ENCODE results near the gene ZC3H10. TPM values are rescaled to one million over a fixed set of nuclear protein-coding genes. Genes with fewer than 3 reads are reported as not detected.

Gene ZC3H10
- total and polyA plus RNA-seq, 2 of the 13 experiments (the other 11 are each of a cell fraction or from before 2014, with no cell fraction given), result 0.70 to 2.3 TPM

GRCh38 chr12:56079723-56080555 lies 38.1 kb upstream of the ZC3H10 start, which contains the start of gene ERBB3 (continued):
- TF ChIP-seq USF2 (IDR thresholded peaks at IDR 0.05; ENCODE audit: low read depth, low read length), result no peak
- TF ChIP-seq USF2 (CRISPR knock-in tag; IDR thresholded peaks at IDR 0.05; ENCODE audit: borderline replicate concordance), result no peak
- TF ChIP-seq EED (CRISPR knock-in tag; IDR thresholded peaks at IDR 0.05), result peak; percentile 43
- no peak; the same call in 1 of the 2 replicates for TF ChIP-seq ARNT2 (CRISPR knock-in tag; IDR thresholded peaks at IDR 0.05; ENCODE audit: low read depth)
- no peak for TF ChIP-seq MED8 (CRISPR knock-in tag; IDR thresholded peaks at IDR 0.05; ENCODE audit: insufficient replicate concordance)

GRCh38 chr12:56080556-56081138 lies 37.4 kb upstream of the ZC3H10 start:
- WGBS (ENCODE audit: low lambda C conversion rate), result no CpG with 5 or more reads among the region's 20 CpGs
- 0 out of 2 replicates have a peak, but pooled peaks cover 3% of the 10 kb centered on the region for H4K20me1 ChIP-seq (ENCODE audit: insufficient read depth, low read length)
- peak; percentile 97 for FAIRE-seq
- peak overlapping the region; percentile 99 for H3K27ac ChIP-seq (ENCODE audit: extremely low read length, insufficient read depth, low read length)
- no peak overlapping the region for H2AFZ ChIP-seq (ENCODE audit: low read length)
- peak overlapping the region; percentile 98 for H3K4me2 ChIP-seq (ENCODE audit: low read depth, low read length)
- H3K4me3 ChIP-seq (replicated peaks in 1 of 3; ENCODE audit: insufficient read depth in 1 of 3, low read depth in 2 of 3, low read length in 3 of 3), result peak overlapping the region; percentile 89 to 96 (median 91)
- H3K9me3 ChIP-seq (ENCODE audit: low read length), result no peaks in the 10 kb centered on the region
- ATAC-seq, result peak; percentile 66
- H3K27me3 ChIP-seq (ENCODE audit: control insufficient read depth in 1 of 2, insufficient read depth in 2 of 2, low read length in 2 of 2), result no peaks in the 10 kb centered on the region; a peak in 1 of 5 replicates
- DNase-seq (ENCODE audit: low spot score), result peak; percentile 96
- BruUV-seq (replicated peaks), result TSS peak; percentile 60
- ChIA-PET POLR2A (interaction anchor here (0.8 to 10.2 kb wide), 30 partner anchors 8 to 1665 kb away, joined by 3 to 279 read pairs (median 7); partner anchors contain the start of genes ANKRD52, COQ10A, DNAJC14 and ESYT1), CTCF (ENCODE audit: low intra/inter-chr PET ratio, low total read pairs) (no interaction called here)
- peaks cover 11 to 23% of the 10 kb centered on the region in 2 experiments for H3K36me3 ChIP-seq (replicated peaks in 1 of 2; ENCODE audit: control insufficient read depth in 1 of 2, insufficient read depth in 2 of 2, low read length in 2 of 2)
- peak overlapping the region; percentile 96 for H3K9ac ChIP-seq (ENCODE audit: insufficient read depth, low read depth, low read length)
- H3K4me1 ChIP-seq (ENCODE audit: insufficient read depth, low read length), result peaks cover 54% of the 10 kb centered on the region
- intact Hi-C loops (cut with micrococcal nuclease; ENCODE audit: unreplicated experiment) (loop anchor here (2.0 kb wide), 1 partner anchor 84 kb away; the partner anchor contains the start of gene SUOX), in situ Hi-C loops (cut with HindIII; ENCODE audit: extremely low pct_ligation_motif_present, low pct_unique_long_range_greater_than_20kb) (no loop called here)
- H3K79me2 ChIP-seq (ENCODE audit: insufficient read depth, low read length), result peaks cover 38% of the 10 kb centered on the region
- 0 out of 2 replicates have a peak, but pooled peaks have one; percentile 7 for TF ChIP-seq ZBTB42 (CRISPR knock-in tag; IDR thresholded peaks at IDR 0.05)
- no peak for TF ChIP-seq RNF219 (CRISPR knock-in tag; IDR thresholded peaks at IDR 0.05)
- TF ChIP-seq, protein P1, sequence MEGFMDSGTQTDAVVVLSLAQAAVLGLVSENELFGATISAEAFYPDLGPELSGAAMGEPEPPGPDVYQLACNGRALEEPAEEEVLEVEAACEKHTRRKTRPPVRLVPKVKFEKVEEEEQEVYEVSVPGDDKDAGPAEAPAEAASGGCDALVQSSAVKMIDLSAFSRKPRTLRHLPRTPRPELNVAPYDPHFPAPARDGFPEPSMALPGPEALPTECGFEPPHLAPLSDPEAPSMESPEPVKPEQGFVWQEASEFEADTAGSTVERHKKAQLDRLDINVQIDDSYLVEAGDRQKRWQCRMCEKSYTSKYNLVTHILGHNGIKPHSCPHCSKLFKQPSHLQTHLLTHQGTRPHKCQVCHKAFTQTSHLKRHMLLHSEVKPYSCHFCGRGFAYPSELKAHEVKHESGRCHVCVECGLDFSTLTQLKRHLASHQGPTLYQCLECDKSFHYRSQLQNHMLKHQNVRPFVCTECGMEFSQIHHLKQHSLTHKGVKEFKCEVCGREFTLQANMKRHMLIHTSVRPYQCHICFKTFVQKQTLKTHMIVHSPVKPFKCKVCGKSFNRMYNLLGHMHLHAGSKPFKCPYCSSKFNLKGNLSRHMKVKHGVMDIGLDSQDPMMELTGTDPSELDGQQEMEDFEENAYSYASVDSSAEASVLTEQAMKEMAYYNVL (CRISPR knock-in tag; IDR thresholded peaks at IDR 0.05; ENCODE audit: borderline replicate concordance), result 0 out of 2 replicates have a peak, but pooled peaks have one; percentile 18
- TF ChIP-seq SAP130 (CRISPR knock-in tag; IDR thresholded peaks at IDR 0.05; ENCODE audit: low read depth), result peak; percentile 86
- TF ChIP-seq NONO (IDR thresholded peaks at IDR 0.05), result no peak
- TF ChIP-seq NONO (CRISPR knock-in tag; conservative IDR thresholded peaks at IDR 0.05), result peak; percentile 14
- no peak for TF ChIP-seq ZNF883 (CRISPR knock-in tag; IDR thresholded peaks at IDR 0.05; ENCODE audit: not compliant biosample characterization)
- no peak for TF ChIP-seq ZNF879 (CRISPR knock-in tag; IDR thresholded peaks at IDR 0.05)
- TF ChIP-seq ZNF792 (CRISPR knock-in tag; IDR thresholded peaks at IDR 0.05), result peak; percentile 65; the same call in 1 of the 2 replicates
- no peak for TF ChIP-seq NFYB (CRISPR knock-in tag; IDR thresholded peaks at IDR 0.05)

All from HepG2 (cell line).